Activated CD4-positive, alpha-beta memory T cell treated with anti-CD3 and anti-CD28 coated beads, Interleukin-2, amount 10 ng/mL, durations not matched to agents 7 days and 5 days (primary cell): Measurements from ENCODE around the gene MIR17HG. TPM values are rescaled to one million over a fixed set of nuclear protein-coding genes. Genes with fewer than 3 reads are reported as not detected.

Experiments used
- CTCF ChIA-PET: fragments of 350-600 bp; sonication (Branson Sonifier 250); formaldehyde crosslinking; loops from one replicate; lab custom pipeline; 2021; ENCODE audit warnings: antibody characterized with exemption, inconsistent platforms; lab: Charles Lee
- POLR2A ChIA-PET: fragments of 350-600 bp; sonication (Branson Sonifier 250); formaldehyde crosslinking; loops from one replicate; lab custom pipeline; 2021; ENCODE audit warnings: antibody characterized with exemption; lab: Charles Lee
- DNase-seq: peaks from one replicate; pipeline ENCODE4 v3.0.0-alpha.2; 2020
- H3K27ac Mint-ChIP-seq: one replicate; pipeline ENCODE4 v1.8.0; 2021; ENCODE audit warnings: mild to moderate bottlenecking, mixed read lengths
- H3K27me3 Mint-ChIP-seq: one replicate; pipeline ENCODE4 v1.8.0; 2021; ENCODE audit warnings: mixed read lengths
- H3K36me3 Mint-ChIP-seq: one replicate; pipeline ENCODE4 v1.8.0; 2021; ENCODE audit warnings: low read depth, mixed read lengths
- H3K4me1 Mint-ChIP-seq: one replicate; pipeline ENCODE4 v1.8.0; 2021; ENCODE audit warnings: mixed read lengths
- H3K4me3 Mint-ChIP-seq: one replicate; pipeline ENCODE4 v1.8.0; 2021; ENCODE audit warnings: mild to moderate bottlenecking, mixed read lengths
- H3K9me3 Mint-ChIP-seq: one replicate; pipeline ENCODE4 v1.8.0; 2021; ENCODE audit warnings: mixed read lengths
- total RNA-seq, 2 experiments: library from RNA; stranded (reverse); gene quantifications; one replicate each; pipeline ENCODE4 v1.2.3, GENCODE V29; 2021

The MIR17HG gene
- total RNA-seq, 2 experiments from 2014 or later = 6.7 to 7.7 TPM

DNA sequence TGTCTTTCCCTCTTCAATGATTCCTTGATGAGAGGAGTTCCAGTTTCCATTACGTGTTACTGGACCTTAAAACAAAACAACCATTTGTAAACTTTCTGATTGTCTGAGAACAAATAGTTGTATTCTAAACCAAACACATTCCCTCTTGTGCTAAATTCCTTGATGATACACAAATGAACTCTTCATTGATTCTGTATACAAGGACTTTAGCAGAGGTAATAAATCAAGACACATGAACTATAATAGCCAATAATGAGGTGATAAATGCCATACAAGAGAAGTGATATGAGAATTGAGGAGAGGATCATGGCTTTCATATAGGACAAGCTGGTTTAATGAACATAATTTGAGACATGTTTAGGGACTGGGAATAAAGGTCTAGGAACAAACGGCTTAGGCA lies 37.4 kb downstream of the MIR17HG start:
- Mint-ChIP-seq H3K4me1 (no peaks in the 10 kb centered on the region), H3K4me3 (no peak overlapping the region), H3K27ac (no peak overlapping the region), H3K36me3 (no peaks in the 10 kb centered on the region), H3K9me3 (no peaks in the 10 kb centered on the region), H3K27me3 (peaks cover 32% of the 10 kb centered on the region)
- ChIA-PET POLR2A (no interaction called here), CTCF (interaction anchor here (1.2 kb wide), 1 partner anchor 22 kb away, joined by 5 read pairs; no protein-coding TSS in a partner anchor)
- DNase-seq = no peak

- ChIA-PET POLR2A (no interaction called here), CTCF (no interaction called here)
- no peaks in the 10 kb centered on the region for H3K4me1 Mint-ChIP-seq
- no peaks in the 10 kb centered on the region for H3K36me3 Mint-ChIP-seq
- peaks cover 45% of the 10 kb centered on the region for H3K27me3 Mint-ChIP-seq
- H3K4me3 Mint-ChIP-seq = no peak overlapping the region
- DNase-seq = no peak
- no peak overlapping the region for H3K27ac Mint-ChIP-seq
- no peaks in the 10 kb centered on the region for H3K9me3 Mint-ChIP-seq
Measured at GRCh38 chr13:91389186-91389585, 41.7 kb downstream of the MIR17HG start.

- H3K4me3 Mint-ChIP-seq = no peak overlapping the region
- DNase-seq = no peak
- no peaks in the 10 kb centered on the region for H3K9me3 Mint-ChIP-seq
- ChIA-PET CTCF (no interaction called here), POLR2A (no interaction called here)
- H3K36me3 Mint-ChIP-seq = no peaks in the 10 kb centered on the region
- no peak overlapping the region for H3K27ac Mint-ChIP-seq
- peaks cover 63% of the 10 kb centered on the region for H3K27me3 Mint-ChIP-seq
- H3K4me1 Mint-ChIP-seq = peaks cover 10% of the 10 kb centered on the region
Measured at GRCh38 chr13:91397595-91397994, 50.1 kb downstream of the MIR17HG start.

DNA sequence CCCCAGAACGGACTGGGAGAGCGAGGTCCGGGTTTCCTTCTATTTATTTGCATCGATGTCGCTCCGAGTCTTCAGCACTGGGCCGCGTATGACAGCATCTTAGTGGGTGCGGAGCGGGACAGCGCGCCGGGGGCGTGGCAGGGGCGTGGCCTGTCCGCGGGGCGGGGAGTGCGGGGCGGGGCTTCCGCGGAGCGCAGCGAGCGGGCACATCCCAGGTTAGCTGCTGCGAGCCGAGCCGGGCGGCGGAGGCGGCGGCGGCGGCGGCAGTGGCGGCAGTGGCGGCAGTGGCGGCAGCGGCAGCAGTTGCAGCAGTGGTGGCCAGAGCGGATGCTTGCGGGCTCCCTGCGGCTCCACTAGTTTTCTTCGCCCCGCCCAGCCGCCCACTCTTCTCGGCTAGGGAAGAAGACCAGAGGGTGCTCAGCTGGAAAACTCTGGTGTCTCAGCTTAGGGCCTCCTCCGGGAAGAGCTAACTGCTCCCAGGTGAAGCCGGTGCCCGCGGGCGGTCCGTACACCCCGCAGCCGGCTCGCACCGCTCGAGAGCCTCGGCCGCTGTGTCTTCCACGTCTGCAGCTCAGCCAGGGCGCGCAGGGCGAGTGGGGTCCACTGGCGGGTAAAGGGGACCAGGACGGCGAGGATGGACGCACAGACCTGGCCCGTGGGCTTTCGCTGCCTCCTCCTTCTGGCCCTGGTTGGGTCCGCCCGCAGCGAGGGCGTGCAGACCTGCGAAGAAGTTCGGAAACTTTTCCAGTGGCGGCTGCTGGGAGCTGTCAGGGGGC lies 51.1 kb downstream of the MIR17HG start, which contains the start of gene GPC5:
Gene GPC5 (plus strand): TSS at position 209 of the 776 bp plus-strand sequence.
- no peaks in the 10 kb centered on the region for H3K9me3 Mint-ChIP-seq
- H3K4me1 Mint-ChIP-seq = peaks cover 10% of the 10 kb centered on the region
- H3K27me3 Mint-ChIP-seq = peaks cover 72% of the 10 kb centered on the region
- H3K4me3 Mint-ChIP-seq = peak within 1 kb of the TSS; percentile 65
- POLR2A ChIA-PET = no interaction called here
- H3K36me3 Mint-ChIP-seq = no peaks in the 10 kb centered on the region
- CTCF ChIA-PET = interaction anchor here (1.4 kb wide), 1 partner anchor 85 kb away, joined by 5 read pairs; no protein-coding TSS in a partner anchor
- DNase-seq = peak; percentile 85
- no peak within 1 kb of the TSS for H3K27ac Mint-ChIP-seq

DNA sequence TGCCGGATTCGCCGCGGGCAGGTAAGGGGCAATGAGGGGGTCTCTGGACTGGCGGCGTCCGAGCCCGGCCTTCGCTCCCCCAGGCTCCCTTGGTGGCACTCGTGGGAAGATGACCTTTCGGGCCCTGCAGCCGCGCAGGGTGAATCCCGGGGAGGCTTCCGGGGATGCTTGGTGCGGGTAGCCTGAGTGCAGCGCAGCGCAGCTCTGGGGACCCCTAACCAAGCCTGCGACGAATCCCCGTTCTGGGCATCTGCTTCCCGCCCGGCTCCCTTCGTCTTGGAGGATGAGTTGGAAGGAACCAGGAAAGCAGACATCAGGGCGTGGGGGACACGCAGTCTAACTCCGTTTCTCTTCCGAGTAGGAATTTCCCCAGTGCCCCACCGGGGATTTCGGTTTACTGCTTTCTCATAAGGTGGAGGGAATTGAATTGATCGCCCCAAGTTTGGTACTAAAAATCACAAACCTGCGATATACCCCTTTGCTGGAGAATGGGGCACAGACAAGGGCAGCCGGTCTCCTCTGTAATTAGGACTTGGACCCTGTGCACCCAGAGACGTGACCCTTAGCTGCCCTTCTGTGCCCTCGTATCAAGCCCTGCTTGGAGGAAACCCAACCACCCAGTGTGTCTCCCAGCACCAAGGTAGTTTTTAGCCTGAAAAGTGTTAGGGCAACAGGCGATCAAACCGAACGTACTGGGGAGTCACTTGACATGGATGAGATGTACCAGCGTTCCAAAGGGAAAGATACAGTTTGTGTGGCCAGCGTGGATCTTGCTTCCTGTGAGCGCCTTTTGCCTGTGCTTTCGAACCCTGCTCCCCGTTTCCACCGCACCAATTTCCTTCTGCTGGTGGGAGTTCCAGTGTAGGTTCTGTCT lies 51.9 kb downstream of the MIR17HG start:
- ChIA-PET CTCF (interaction anchor here (1.4 kb wide), 1 partner anchor 86 kb away, joined by 5 read pairs; no protein-coding TSS in a partner anchor), POLR2A (no interaction called here)

DNA sequence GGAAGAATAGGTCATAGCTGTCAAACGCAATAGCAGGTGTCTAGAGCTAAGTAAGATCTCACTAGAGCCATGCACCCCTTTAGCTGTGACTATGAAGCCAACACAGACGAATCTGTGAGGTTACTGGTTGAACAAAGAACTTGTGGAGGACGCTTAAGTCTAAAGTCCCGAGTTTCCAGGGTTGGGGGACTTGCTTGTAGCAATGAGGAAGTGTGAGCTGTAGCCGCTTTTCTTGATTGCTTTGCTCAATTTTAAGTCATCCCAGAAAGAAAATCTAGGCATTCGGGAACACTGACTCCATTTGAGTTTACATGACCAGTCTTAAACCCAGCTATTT lies 52.5 kb downstream of the MIR17HG start:
- Mint-ChIP-seq H3K4me1 (peaks cover 10% of the 10 kb centered on the region), H3K4me3 (no peak overlapping the region), H3K9me3 (no peaks in the 10 kb centered on the region), H3K27me3 (peaks cover 62% of the 10 kb centered on the region), H3K27ac (no peak overlapping the region), H3K36me3 (no peaks in the 10 kb centered on the region)
- no peak for DNase-seq
- CTCF ChIA-PET = no interaction called here
- POLR2A ChIA-PET = no interaction called here

More for the DNA sequence above, 51.9 kb downstream of the MIR17HG start:
- H3K9me3 Mint-ChIP-seq = no peaks in the 10 kb centered on the region
- peak overlapping the region; percentile 48 for H3K4me3 Mint-ChIP-seq
- no peak for DNase-seq
- peaks cover 10% of the 10 kb centered on the region for H3K4me1 Mint-ChIP-seq
- H3K27ac Mint-ChIP-seq = no peak overlapping the region
- no peaks in the 10 kb centered on the region for H3K36me3 Mint-ChIP-seq
- peaks cover 68% of the 10 kb centered on the region for H3K27me3 Mint-ChIP-seq

GRCh38 chr13:91400671-91401070 lies 53.2 kb downstream of the MIR17HG start:
- Mint-ChIP-seq H3K4me3 (no peak overlapping the region), H3K4me1 (peaks cover 10% of the 10 kb centered on the region), H3K9me3 (no peaks in the 10 kb centered on the region), H3K36me3 (no peaks in the 10 kb centered on the region), H3K27me3 (peaks cover 61% of the 10 kb centered on the region), H3K27ac (no peak overlapping the region)
- no peak for DNase-seq
- CTCF ChIA-PET = no interaction called here
- POLR2A ChIA-PET = no interaction called here

- Mint-ChIP-seq H3K4me3 (no peak overlapping the region), H3K4me1 (peaks cover 10% of the 10 kb centered on the region), H3K27ac (no peak overlapping the region), H3K27me3 (peaks cover 54% of the 10 kb centered on the region), H3K9me3 (no peaks in the 10 kb centered on the region), H3K36me3 (no peaks in the 10 kb centered on the region)
- DNase-seq = no peak
- POLR2A ChIA-PET = no interaction called here
- CTCF ChIA-PET = no interaction called here
Measured at GRCh38 chr13:91401920-91402319, 54.4 kb downstream of the MIR17HG start.

Other genes starting within 250 kb of the MIR17HG start
- not detected for gene GPC5, start 50.9 kb downstream of the MIR17HG start, total RNA-seq